Measurements from ENCODE around the gene TRPM3.
"Not testable (repeated sequence)": the region's sequence is repeated elsewhere in the genome, so short reads cannot be mapped to it uniquely, and the experiment has no call there.

The TRPM3 gene

DNA sequence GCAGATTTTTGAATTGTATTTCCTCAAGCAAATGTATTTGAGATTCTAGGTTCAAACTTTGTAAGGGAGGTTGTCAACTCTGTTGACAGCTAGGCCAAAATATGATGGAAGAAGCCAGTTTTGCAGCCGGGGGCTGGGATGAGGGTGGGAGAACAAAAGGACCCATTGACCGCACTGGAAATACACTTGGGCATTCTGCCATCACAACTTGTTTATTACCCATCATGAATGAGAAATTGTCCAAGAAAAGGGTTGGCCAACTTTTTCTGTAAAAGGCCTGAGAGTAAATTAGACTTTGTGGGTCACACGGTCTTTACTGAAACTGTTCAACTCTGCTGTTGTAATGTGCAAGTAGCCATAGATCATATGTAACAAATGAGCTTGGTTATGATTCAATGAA, 485.6 kb downstream of the TRPM3 start:
- ChIA-PET POLR2A (no interaction called here), CTCF (no interaction called here)

DNA sequence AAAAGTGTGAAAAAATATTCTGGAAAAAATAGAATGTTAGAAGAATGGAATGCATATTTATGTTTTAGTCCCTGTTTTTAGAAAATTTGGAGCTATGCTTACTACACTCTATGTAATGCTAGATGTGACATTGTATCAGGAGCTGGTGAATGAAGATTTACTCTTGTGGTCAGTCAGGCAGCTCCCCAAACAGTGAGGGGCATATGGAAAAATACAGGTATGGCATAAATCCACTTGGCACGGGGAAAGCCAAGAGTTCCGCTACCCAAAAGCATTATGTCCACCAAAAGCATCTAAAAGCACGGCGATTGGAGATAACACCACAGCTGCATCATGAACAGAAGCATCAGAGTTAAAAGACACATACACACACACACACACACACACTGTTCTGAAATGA, 486.7 kb downstream of the TRPM3 start:
- CTCF ChIA-PET: interaction anchor here (1.2 to 1.9 kb wide), 2 partner anchors 31 to 32 kb away, joined by 4 read pairs; no protein-coding TSS in a partner anchor
- DNase-seq (ENCODE audit: extremely low spot score): no peak
- POLR2A ChIA-PET: no interaction called here
- TF ChIP-seq, protein P1, sequence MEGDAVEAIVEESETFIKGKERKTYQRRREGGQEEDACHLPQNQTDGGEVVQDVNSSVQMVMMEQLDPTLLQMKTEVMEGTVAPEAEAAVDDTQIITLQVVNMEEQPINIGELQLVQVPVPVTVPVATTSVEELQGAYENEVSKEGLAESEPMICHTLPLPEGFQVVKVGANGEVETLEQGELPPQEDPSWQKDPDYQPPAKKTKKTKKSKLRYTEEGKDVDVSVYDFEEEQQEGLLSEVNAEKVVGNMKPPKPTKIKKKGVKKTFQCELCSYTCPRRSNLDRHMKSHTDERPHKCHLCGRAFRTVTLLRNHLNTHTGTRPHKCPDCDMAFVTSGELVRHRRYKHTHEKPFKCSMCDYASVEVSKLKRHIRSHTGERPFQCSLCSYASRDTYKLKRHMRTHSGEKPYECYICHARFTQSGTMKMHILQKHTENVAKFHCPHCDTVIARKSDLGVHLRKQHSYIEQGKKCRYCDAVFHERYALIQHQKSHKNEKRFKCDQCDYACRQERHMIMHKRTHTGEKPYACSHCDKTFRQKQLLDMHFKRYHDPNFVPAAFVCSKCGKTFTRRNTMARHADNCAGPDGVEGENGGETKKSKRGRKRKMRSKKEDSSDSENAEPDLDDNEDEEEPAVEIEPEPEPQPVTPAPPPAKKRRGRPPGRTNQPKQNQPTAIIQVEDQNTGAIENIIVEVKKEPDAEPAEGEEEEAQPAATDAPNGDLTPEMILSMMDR (IDR thresholded peaks at IDR 0.05; ENCODE audit: control extremely low read depth, extremely low read depth, low read depth, missing control alignments): no peak

More for the DNA sequence above, 485.6 kb downstream of the TRPM3 start:
- DNase-seq (ENCODE audit: extremely low spot score): no peak
- TF ChIP-seq, protein P1 (IDR thresholded peaks at IDR 0.05; ENCODE audit: control extremely low read depth, extremely low read depth, low read depth, missing control alignments): no peak

DNA sequence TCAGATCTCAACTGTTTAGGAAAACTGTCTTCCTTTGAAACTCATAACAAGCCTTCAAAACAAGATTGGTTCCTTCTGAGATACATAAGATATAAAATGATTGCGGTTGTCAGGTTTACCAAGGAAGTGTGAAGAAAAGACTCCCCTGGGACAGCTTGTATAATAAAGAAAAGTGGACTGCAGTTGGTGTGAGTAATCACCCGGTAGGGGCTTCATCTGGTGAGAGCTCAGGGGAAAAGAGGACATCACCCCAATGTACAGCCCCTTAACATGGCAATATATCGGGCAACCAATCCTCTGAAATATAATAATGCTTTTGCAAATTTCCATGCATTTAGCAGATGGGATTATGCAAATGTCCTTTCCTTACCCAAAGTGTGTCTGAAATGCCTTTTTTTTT, 490.4 kb downstream of the TRPM3 start:
- ChIA-PET CTCF (interaction anchor here (1.2 to 1.5 kb wide), 3 partner anchors 9 to 60 kb away, joined by 3 to 4 read pairs (median 3); no protein-coding TSS in a partner anchor), POLR2A (no interaction called here)
- no peak for DNase-seq (ENCODE audit: extremely low spot score)
- TF ChIP-seq, protein P1 (IDR thresholded peaks at IDR 0.05; ENCODE audit: control extremely low read depth, extremely low read depth, low read depth, missing control alignments): no peak

DNA sequence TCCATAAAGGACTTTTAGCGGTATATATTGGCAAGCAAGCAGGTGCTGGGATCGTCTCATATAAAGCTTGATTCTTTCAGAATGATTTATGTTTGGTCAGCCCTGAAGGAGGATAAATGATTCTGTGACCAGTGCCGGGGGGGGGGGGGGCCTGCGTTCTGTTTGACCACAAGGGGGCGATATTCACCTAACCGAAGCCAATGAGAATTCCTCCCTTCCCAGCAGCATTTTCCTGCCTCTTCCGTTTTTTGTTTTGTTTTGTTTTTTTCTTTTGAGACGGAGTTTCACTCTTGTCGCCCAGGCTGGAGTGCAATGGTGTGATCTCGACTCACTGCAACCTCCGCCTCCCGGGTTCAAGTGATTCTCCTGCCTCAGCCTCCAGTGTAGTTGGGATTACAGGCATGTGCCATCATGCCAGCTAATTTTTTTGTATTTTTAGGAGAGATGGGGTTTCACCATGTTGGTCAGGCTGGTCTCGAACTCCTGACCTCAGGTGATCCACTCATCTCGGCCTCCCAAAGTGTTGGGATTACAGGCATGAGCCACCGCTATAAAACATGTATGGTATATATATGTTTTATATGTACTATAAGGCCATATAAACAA, 492.2 kb downstream of the TRPM3 start:
- POLR2A ChIA-PET: not testable (repeated sequence)
- CTCF ChIA-PET: interaction anchor here (0.8 to 2.5 kb wide), 7 partner anchors 8 to 63 kb away, joined by 3 to 6 read pairs (median 4); no protein-coding TSS in a partner anchor
- TF ChIP-seq, protein P1 (IDR thresholded peaks at IDR 0.05; ENCODE audit: control extremely low read depth, extremely low read depth, low read depth, missing control alignments): peak; percentile 31
- DNase-seq (ENCODE audit: extremely low spot score): peak; percentile 17

DNA sequence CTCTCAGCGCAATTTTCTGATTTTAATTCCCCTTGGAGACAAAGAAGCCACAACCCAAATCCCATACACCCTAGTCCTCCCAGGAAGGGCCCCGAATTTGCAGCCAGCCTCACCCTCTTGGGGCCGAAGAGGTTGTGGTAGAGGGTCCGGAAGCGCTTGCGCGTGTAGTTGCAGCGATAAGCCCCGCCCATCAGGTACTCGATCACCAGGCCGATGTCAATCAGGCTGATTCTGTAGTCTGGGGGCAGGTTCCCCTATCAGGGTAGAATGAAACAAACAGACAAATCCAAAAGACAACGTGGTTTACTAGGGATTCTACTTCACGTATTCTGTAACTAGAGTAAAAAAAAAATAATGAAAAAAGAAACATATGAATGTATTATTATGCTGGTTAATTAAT, 496.3 kb downstream of the TRPM3 start:
- TF ChIP-seq, protein P1 (IDR thresholded peaks at IDR 0.05; ENCODE audit: control extremely low read depth, extremely low read depth, low read depth, missing control alignments): no peak
- DNase-seq (ENCODE audit: extremely low spot score): no peak
- POLR2A ChIA-PET: no interaction called here
- CTCF ChIA-PET: interaction anchor here (2.6 kb wide), 1 partner anchor 15 kb away, joined by 6 read pairs; no protein-coding TSS in a partner anchor

DNA sequence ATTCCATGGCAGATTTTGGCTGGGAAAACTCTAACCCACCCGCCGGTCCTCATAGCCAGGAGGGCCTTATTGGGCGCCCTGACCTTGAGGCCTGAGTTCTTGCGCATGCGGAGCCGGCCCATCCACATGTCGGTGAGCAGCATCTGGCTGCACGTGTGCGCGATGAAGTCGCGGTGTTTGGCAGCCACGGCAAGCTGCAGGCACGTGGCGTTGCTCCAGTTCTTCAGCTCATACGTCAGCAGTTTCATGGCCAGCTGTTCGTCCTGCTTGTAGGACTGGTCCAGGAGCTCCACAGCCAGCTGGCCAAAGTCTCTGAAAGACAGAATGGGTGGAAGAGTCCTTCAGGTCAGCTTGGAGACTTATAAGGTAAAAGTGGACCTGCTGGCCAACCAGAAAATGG, 502.6 kb downstream of the TRPM3 start:
- ChIA-PET CTCF (no interaction called here), POLR2A (no interaction called here)
- no peak for DNase-seq (ENCODE audit: extremely low spot score)
- TF ChIP-seq, protein P1 (IDR thresholded peaks at IDR 0.05; ENCODE audit: control extremely low read depth, extremely low read depth, low read depth, missing control alignments): no peak
